ENCODE results near the gene NEK2.
"Not testable (repeated sequence)": the region's sequence is repeated elsewhere in the genome, so short reads cannot be mapped to it uniquely, and the experiment has no call there.

NEK2 gene

DNA sequence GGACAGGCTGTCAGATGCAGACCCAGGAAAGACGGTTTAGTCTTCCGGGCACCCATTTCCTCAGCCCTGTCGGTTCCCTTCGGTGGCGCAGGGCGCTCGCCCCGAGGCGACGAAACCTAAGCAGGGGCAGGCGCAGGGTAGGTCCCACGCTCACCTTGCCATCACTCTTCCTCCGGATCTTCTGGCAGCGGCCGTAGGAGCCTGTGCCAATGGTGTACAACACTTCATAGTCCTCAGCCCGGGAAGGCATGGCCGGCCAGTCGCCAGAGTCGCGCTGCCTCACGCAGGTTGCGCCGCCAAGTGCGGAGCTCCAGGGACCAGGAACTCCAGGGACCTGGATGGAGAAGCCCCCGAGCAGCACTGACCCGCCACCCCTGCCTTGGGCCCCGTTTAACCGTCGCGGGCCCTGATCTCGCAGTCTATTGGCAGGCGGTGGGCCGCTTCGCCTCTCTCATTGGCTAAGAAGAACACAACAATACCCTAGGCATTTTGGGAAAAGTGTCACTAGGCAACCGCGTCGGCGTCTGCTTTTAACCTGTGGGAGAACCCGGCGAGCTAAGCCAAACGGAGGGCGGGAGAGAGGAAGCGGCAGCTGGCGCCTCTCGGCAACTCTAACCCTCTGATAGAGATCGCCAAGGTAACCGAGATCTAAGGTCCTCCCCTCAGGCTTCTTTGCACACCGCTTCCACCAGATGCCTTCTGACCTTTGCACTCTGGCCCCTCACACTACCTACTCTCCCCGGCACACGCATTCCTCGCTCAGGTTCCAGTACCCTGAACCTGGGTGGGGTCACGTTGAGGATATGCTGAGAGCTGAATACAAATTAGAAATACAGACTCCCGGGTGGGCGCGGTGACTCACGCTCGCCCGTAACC lies at the start of gene NEK2:
Gene NEK2, minus strand, starts transcription at position 392 of the 876 bp plus-strand sequence. Its CDS starts 142 bp downstream, at position 250.
- DNase-seq (ENCODE audit: extremely low spot score): peak; percentile 94
- CTCF ChIA-PET: interaction anchor here (1.5 to 3.0 kb wide), 4 partner anchors 21 to 781 kb away, joined by 3 to 10 read pairs (median 5); partner anchors contain the start of genes DTL and INTS7
- TF ChIP-seq L3MBTL2 (conservative IDR thresholded peaks at IDR 0.05) (peak; percentile 60; the same call in 1 of the 2 replicates), HDGF (IDR thresholded peaks at IDR 0.05; ENCODE audit: borderline replicate concordance) (no peak), SUZ12 (IDR thresholded peaks at IDR 0.05) (no peak), ELF4 (IDR thresholded peaks at IDR 0.05) (0 out of 2 replicates have a peak, but pooled peaks have one; percentile 22), CTBP1 (IDR thresholded peaks at IDR 0.05; ENCODE audit: borderline replicate concordance) (no peak), LEF1 (IDR thresholded peaks at IDR 0.05; ENCODE audit: borderline replicate concordance) (0 out of 2 replicates have a peak, but pooled peaks have one; percentile 38), NFRKB (IDR thresholded peaks at IDR 0.05) (no peak), TARDBP (IDR thresholded peaks at IDR 0.05) (peak; percentile 92), BHLHE40 (IDR thresholded peaks at IDR 0.05; ENCODE audit: borderline replicate concordance) (no peak), SP1 (IDR thresholded peaks at IDR 0.05) (no peak), ARNT (IDR thresholded peaks at IDR 0.05) (no peak), FOXK2 (IDR thresholded peaks at IDR 0.05) (peak; percentile 18; the same call in 1 of the 2 replicates), FOXA1 (IDR thresholded peaks at IDR 0.05) (no peak), FOXM1 (IDR thresholded peaks at IDR 0.05; ENCODE audit: borderline replicate concordance) (peak; percentile 99), ZNF384 (IDR thresholded peaks at IDR 0.05) (no peak)
- TF ChIP-seq, protein P1, sequence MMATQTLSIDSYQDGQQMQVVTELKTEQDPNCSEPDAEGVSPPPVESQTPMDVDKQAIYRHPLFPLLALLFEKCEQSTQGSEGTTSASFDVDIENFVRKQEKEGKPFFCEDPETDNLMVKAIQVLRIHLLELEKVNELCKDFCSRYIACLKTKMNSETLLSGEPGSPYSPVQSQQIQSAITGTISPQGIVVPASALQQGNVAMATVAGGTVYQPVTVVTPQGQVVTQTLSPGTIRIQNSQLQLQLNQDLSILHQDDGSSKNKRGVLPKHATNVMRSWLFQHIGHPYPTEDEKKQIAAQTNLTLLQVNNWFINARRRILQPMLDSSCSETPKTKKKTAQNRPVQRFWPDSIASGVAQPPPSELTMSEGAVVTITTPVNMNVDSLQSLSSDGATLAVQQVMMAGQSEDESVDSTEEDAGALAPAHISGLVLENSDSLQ (IDR thresholded peaks at IDR 0.05): no peak
- POLR2A ChIA-PET: interaction anchor here (0.7 to 1.7 kb wide), 5 partner anchors 10 to 360 kb away, joined by 3 to 9 read pairs (median 4); partner anchors contain the start of genes DTL and INTS7

DNA sequence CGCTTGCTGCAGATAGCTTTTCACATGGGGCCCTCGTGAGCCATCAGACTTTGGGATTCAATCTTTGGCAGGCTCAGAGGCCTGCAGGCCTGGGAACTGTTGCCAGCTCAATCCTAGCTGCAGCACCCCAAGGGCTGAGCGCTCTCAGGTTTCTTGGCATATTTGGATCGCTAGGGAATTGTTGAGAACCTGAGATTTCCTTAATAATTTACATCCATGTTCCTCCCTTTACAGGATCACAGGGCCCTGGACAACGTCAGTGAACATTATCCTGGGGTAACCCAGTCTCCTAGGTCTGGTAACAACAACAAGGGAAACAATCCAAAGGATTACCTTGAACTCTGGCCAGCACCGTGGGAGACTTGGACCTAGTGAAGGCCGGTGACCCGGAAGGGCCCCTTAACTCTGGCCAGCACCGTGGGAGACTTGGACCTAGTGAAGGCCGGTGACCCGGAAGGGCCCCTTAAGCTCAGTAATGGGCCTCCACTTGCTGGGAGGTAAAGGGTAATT lies 49.3 kb upstream of the NEK2 start:
- POLR2A ChIA-PET: no interaction called here

DNA sequence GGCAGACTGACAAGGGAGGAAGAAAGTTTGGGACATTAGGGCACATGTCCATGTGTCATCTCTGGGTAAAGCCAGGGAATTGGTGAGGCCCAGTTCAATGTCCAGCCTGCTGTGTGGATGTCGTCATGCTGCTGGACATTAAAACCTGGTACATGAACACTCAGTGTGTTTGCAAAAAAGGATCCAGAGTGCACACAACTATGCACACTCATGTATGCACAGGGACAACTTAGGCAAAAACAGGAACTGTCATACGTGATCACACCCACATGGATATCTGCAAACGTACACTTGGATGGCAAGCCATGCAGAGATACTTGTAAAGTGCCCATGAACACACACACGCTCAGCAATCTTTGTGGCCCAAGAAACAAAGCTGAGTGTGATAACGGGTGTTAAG lies 47.9 kb upstream of the NEK2 start:
- TF ChIP-seq FOXM1 (IDR thresholded peaks at IDR 0.05; ENCODE audit: borderline replicate concordance): no peak
- TF ChIP-seq SUZ12 (IDR thresholded peaks at IDR 0.05): no peak
- TF ChIP-seq LEF1 (IDR thresholded peaks at IDR 0.05; ENCODE audit: borderline replicate concordance): no peak
- TF ChIP-seq BHLHE40 (IDR thresholded peaks at IDR 0.05; ENCODE audit: borderline replicate concordance): no peak
- TF ChIP-seq ARNT (IDR thresholded peaks at IDR 0.05): no peak
- TF ChIP-seq TARDBP (IDR thresholded peaks at IDR 0.05): no peak
- TF ChIP-seq ZNF384 (IDR thresholded peaks at IDR 0.05): no peak
- TF ChIP-seq ELF4 (IDR thresholded peaks at IDR 0.05): no peak
- TF ChIP-seq L3MBTL2 (conservative IDR thresholded peaks at IDR 0.05): no peak
- TF ChIP-seq SP1 (IDR thresholded peaks at IDR 0.05): no peak
- no peak for TF ChIP-seq HDGF (IDR thresholded peaks at IDR 0.05; ENCODE audit: borderline replicate concordance)
- TF ChIP-seq NFRKB (IDR thresholded peaks at IDR 0.05): no peak
- TF ChIP-seq FOXA1 (IDR thresholded peaks at IDR 0.05): no peak
- TF ChIP-seq FOXK2 (IDR thresholded peaks at IDR 0.05): no peak
- TF ChIP-seq, protein P1 (IDR thresholded peaks at IDR 0.05): no peak
- no peak for TF ChIP-seq CTBP1 (IDR thresholded peaks at IDR 0.05; ENCODE audit: borderline replicate concordance)
- POLR2A ChIA-PET: no interaction called here
- DNase-seq (ENCODE audit: extremely low spot score): no peak
- CTCF ChIA-PET: no interaction called here

More for the DNA sequence above, 49.3 kb upstream of the NEK2 start:
- CTCF ChIA-PET: interaction anchor here (0.6 kb wide), 1 partner anchor 10 kb away, joined by 3 read pairs; no protein-coding TSS in a partner anchor
- TF ChIP-seq TARDBP (IDR thresholded peaks at IDR 0.05) (no peak), ZNF384 (IDR thresholded peaks at IDR 0.05) (no peak), HDGF (IDR thresholded peaks at IDR 0.05; ENCODE audit: borderline replicate concordance) (no peak), ELF4 (IDR thresholded peaks at IDR 0.05) (no peak), ARNT (IDR thresholded peaks at IDR 0.05) (no peak), FOXM1 (IDR thresholded peaks at IDR 0.05; ENCODE audit: borderline replicate concordance) (no peak), BHLHE40 (IDR thresholded peaks at IDR 0.05; ENCODE audit: borderline replicate concordance) (no peak), SP1 (IDR thresholded peaks at IDR 0.05) (no peak), L3MBTL2 (conservative IDR thresholded peaks at IDR 0.05) (no peak)
- TF ChIP-seq, protein P1 (IDR thresholded peaks at IDR 0.05): no peak
- no peak for DNase-seq (ENCODE audit: extremely low spot score)

DNA sequence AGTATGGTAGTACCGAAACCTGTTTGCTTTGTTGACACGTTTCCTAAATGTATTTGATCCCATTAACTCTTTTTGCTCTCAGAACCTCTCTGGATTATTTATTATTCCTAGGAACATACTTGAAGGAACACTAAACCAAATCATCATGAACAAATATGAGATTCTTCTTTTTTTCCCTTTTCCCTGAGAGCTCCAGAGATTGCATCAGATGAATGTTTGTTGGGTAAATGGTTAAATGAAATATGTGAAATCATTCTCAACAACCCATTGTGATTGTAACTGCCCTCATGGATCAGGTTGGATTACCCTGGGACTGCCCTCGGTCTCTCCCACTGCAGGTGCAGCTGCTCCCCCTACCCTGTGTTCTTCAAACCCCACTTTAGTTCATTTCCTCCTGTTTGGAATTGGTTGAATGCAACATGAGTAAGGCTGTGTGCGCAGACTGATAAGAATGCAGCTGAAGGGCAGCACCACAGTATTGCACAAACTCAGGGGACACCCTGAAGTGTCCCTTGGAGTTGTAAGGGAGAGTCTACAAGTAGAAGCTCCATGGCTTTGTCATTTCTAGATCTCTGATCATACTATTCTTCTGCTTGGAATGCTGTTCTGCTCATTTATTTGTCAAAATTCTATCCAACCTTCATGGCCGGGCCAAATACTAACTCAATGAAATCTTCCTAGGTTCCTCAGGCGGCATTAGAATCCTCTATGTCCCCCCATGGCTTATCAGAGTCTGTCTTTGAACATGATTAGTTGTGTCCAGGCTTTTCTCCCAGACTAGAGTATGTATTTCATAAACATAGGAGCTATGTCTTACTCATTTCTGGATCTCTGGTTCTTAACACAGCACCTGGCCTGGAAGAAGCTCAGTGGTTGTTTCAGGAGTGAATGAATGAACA lies 47.1 kb upstream of the NEK2 start:
- POLR2A ChIA-PET: no interaction called here
- TF ChIP-seq ARNT (IDR thresholded peaks at IDR 0.05) (no peak), TARDBP (IDR thresholded peaks at IDR 0.05) (no peak), CTBP1 (IDR thresholded peaks at IDR 0.05; ENCODE audit: borderline replicate concordance) (no peak), LEF1 (IDR thresholded peaks at IDR 0.05; ENCODE audit: borderline replicate concordance) (no peak), FOXK2 (IDR thresholded peaks at IDR 0.05) (no peak), FOXA1 (IDR thresholded peaks at IDR 0.05) (no peak), ZNF384 (IDR thresholded peaks at IDR 0.05) (no peak), NFRKB (IDR thresholded peaks at IDR 0.05) (no peak), BHLHE40 (IDR thresholded peaks at IDR 0.05; ENCODE audit: borderline replicate concordance) (no peak), SUZ12 (IDR thresholded peaks at IDR 0.05) (no peak), HDGF (IDR thresholded peaks at IDR 0.05; ENCODE audit: borderline replicate concordance) (no peak), ELF4 (IDR thresholded peaks at IDR 0.05) (no peak), FOXM1 (IDR thresholded peaks at IDR 0.05; ENCODE audit: borderline replicate concordance) (no peak), L3MBTL2 (conservative IDR thresholded peaks at IDR 0.05) (no peak), SP1 (IDR thresholded peaks at IDR 0.05) (no peak)
- TF ChIP-seq, protein P1 (IDR thresholded peaks at IDR 0.05): no peak
- CTCF ChIA-PET: no interaction called here
- DNase-seq (ENCODE audit: extremely low spot score): no peak

DNA sequence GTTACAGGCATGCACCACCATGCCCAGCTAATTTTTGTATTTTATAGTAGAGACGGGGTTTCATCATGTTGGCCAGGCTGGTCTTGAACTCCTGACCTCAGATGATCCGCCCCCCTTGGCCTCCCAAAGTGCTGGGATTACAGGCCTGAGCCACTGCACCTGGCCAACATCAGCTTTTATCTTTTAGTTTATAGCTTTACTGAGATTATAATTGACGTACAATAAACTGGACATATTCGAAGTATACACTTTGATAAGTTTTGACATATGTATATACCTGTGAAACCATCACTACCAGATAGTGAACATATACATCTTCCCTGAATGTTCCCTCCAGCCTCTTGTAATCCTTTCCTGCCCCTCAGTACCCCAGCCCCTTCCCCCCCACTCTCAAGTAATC lies 41.1 kb upstream of the NEK2 start:
- POLR2A ChIA-PET; CTCF ChIA-PET; DNase-seq (ENCODE audit: extremely low spot score): not testable (repeated sequence)
